ENCODE measurements around the gene MICU1. TPM values are rescaled to one million over a fixed set of nuclear protein-coding genes. Genes with fewer than 3 reads are reported as not detected.
"Not testable (repeated sequence)": the region's sequence is repeated elsewhere in the genome, so short reads cannot be mapped to it uniquely, and the experiment has no call there.

Gene MICU1, protein sequence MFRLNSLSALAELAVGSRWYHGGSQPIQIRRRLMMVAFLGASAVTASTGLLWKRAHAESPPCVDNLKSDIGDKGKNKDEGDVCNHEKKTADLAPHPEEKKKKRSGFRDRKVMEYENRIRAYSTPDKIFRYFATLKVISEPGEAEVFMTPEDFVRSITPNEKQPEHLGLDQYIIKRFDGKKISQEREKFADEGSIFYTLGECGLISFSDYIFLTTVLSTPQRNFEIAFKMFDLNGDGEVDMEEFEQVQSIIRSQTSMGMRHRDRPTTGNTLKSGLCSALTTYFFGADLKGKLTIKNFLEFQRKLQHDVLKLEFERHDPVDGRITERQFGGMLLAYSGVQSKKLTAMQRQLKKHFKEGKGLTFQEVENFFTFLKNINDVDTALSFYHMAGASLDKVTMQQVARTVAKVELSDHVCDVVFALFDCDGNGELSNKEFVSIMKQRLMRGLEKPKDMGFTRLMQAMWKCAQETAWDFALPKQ
- 43.7 TPM for total RNA-seq
- long read RNA-seq, transcript MICU1-201 (12 exons, 2,383 nt): major isoform, 63 of 79 reads
- long read RNA-seq, partial matches to known transcripts: 7 of 79 reads
- long read RNA-seq, other reads (novel, unspliced or antisense): 9 of 79 reads

DNA sequence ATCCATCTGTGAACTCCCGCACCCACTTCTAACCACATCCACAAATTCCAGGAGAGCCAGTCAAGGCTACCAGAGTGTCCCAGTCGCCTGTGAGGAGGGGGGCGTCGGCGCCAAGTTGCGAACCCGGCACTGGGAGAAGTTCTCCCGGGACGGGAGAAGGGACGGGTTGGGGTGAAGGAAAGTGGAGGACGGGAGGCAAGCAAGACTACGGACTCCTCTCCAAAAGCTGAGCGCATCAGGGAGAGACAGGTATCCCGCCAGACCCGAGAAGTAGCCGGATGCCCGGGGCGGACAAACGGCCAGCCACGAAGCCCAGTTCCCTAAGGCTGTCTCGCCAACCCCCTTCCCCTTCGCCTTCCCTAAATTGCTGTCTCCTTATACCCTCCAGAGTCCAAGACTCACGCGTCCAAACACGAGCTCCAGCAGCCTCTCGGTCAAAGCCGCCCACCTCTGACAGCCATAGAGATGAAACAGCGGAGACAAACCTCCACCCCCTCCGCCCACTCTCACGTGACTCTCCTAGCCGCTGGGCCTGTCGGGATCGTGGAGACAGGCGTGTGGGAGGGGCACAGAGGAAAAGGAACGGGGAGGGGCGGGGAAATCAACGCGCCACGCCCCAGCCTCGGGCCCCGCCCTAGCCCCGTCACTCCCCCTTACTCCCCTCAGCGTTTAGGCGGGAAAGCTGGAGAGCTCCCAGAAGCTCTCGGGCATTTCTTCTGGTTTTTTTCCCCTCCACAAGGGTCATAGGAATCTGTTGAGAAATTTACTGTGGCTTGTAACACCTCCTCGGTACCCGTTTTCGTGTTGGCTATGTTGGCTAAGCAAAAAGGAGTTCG, at the start of gene MICU1:
Gene MICU1 (minus strand): TSS at position 472 of the 836 bp plus-strand sequence. CDS start 59,286 bp downstream, outside the sequence.
- DNase-seq (ENCODE audit: low spot score): peak; percentile 97

DNA sequence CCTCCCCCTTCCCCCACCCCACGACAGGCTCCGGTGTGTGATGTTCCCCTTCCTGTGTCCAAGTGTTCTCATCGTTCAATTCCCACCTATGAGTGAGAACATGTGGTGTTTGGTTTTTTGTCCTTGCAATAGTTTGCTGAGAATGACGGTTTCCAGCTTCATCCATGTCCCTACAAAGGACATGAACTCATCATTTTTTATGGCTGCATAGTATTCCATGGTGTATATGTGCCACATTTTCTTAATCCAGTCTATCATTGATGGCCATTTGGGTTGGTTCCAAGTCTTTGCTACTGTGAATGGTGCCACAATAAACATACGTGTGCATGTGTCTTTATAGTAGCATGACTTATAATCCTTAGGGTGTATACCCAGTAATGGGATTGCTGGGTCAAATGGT, 48.3 kb upstream of the MICU1 start:
- not testable (repeated sequence) for DNase-seq (ENCODE audit: low spot score)

DNA sequence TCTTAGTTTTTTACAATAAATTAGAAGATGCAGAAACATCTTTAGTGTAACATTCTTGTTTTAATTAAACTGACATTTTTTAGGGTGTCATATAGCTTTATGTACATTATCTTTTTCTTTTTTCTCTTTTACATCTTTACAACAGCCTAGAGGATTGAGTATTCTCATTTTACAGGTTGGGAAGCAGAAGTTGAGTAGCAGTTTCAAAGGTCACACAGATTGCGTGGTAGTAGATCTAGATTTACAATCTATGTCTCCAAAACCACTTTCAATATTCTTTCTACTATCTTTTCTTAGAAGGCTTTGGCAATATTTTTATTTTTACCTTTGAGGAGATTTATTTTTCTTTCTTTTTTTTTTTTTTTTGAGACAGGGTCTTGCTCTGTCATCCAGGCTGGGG, 47.4 kb upstream of the MICU1 start:
- DNase-seq (ENCODE audit: low spot score): no peak

DNA sequence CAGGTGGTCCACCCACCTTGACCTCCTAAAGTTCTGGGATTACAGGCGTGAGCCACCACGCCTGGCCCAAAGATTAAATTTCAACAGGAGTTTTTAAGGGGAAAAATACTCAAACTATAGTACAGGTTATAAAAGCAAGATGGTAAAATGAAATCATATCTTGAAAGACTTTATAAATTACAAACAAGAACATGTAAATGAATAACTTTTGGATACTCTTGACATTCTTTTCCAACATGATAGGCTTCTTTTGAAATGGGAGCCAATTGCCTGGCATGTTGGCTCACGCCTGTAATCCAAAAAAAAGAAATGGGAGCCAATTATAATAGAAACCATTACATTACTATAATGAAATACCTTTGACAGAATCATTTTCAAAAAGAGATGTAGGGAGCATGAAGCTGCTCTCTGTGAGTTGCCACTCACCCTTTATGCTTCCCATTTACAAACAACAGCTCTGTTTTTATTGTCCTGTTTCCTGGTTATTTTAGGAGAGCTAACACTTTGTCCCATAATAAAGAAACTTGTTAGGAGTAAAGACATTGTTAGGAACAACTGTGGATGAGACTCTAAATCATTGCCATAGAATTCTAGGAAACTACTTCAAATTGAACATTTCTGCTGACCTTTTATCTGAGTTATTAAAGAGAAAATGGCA, 41.5 kb upstream of the MICU1 start:
- DNase-seq (ENCODE audit: low spot score): no peak

DNA sequence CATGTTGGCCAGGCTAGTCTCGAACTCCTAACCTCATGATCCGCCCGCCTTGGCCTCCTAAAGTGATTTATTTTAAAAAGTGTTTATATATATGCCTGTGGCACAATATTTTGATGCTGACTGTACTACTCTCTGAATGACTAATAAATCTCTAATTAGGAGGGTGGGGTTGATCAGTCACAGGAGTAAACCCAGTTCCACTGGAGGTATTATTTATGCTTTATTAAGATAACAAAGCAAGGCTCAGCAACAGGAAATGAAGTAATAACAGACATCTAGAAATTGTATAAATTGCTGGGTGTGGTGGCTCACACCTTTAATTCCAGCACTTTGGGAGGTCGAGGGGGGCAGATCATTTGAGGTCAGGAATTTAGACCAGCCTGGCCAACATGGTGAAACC, 40.0 kb upstream of the MICU1 start:
- no peak for DNase-seq (ENCODE audit: low spot score)

DNA sequence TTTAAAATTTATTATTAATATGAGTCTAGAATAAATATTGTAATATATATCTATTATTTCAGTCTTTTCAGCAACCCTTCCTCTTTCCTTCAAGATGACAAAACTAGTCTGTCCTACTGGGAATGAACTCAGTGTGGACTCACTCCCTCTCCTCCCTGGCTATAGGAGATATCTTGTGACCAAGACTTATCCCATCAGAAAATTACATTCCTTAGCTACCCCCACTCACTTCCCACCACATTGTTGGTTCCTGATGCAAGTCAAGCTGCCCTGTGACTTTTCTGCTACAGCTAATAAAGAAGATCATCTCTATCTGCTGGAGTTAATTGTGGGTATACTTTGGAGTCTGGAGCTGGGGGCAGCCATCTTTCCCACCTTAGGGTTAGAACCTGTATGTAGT, 38.1 kb upstream of the MICU1 start:
- no peak for DNase-seq (ENCODE audit: low spot score)

DNA sequence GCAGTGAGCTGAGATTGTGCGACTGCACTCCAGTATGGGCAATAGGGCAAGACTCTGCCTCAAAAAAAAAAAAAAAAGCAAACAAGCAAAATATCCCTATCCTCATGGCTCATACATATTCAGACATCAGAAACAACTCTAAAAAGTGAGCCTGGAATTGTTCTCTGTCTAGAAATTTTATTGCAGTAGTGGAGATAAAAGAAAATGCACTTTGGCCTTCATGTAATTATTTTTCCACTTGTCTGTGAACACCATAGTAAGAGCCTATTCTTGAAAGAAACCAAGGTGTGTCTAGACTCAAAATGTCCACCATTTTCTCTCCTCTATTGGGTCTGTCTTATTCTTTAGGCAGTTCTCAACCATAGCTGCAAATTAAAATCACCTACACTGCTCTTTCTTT, 35.6 kb upstream of the MICU1 start:
- no peak for DNase-seq (ENCODE audit: low spot score)

DNA sequence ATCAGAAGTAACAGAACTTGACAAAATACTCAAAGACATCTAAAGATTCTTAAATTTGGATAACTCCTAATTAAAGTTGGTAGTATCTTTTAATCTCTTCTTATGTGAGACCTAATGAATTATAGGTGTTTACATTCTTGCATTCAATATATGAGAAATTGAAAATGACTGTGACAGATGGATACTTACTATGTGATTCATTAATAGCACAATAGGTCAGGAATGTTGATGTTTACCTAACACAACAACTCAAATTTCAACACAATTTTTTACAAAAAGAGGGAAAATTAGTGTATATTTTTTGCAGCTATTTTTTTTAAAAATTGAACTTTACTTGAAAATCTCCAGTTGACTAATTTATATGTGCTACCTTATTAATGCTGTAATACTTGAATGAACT, 34.3 kb upstream of the MICU1 start:
- no peak for DNase-seq (ENCODE audit: low spot score)

DNA sequence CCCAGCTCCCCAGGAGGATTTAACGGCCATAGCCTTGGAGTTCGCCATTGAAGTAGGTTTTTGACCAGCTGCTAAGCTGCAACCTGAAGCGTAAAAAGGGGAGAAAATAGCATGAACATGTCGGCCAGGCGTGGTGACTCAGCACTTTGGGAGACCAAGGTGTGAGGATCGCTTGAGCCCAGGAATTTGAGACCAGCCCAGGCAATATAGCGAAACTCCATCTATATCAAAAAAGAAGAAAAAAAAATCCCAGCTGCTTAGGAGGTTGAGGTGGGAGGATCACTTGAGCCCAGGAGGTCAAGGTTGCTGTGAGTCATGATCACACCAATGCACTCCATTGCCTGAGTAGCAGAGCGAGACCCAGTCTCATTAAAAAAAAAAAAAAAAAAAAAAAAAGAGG, 33.8 kb upstream of the MICU1 start:
- DNase-seq (ENCODE audit: low spot score): no peak

DNA sequence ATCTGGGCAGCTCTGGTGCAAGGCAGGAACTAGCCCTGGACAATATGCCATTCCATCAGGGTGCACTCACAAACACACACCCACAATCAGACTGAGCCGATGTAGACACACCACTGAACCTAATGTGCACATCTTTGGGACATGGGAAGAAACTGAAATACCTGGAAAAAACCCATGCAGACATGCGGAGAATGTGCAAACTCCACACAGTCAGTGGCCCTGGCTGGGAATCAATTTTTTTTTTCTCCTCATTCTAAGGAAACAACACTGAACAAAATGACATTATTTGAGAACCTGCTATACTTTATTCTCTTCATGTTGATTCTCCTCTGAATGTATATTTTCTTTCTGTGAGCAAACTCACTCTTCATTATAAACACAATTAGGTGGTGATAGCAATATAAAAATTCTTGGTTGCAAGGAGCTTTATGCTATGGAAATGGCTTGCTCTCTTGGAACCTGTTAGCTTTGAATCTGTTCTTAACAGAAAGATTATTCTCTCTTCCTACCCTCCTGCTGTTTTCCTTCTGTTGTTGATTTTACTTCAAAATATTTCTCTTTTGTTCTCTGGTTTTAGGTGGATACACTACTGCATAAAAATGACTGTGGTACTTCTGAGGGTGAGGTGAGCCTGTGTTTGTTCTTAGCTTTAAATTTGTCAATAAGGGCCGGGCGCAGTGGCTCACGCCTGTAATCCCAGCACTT, 33.0 kb upstream of the MICU1 start:
- no peak for DNase-seq (ENCODE audit: low spot score)

DNA sequence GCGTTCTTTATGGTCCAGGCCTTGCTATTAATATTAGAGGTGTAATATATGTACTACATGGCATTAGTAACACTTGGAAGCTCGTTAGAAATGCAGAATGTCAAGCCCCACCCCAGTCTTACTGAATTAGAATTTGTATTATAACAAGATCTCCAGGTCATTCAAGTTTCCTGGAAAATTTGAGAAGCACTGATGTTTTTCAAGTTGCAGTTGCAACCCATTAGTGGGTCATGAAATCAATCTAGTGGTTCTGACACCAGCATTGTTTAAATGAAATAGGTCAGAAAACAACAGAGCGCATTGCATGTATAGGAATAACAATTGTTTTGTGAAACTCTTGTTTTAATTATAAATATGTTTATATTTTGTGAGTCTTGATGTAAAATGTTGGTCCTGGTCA, 28.8 kb upstream of the MICU1 start:
- no peak for DNase-seq (ENCODE audit: low spot score)

DNA sequence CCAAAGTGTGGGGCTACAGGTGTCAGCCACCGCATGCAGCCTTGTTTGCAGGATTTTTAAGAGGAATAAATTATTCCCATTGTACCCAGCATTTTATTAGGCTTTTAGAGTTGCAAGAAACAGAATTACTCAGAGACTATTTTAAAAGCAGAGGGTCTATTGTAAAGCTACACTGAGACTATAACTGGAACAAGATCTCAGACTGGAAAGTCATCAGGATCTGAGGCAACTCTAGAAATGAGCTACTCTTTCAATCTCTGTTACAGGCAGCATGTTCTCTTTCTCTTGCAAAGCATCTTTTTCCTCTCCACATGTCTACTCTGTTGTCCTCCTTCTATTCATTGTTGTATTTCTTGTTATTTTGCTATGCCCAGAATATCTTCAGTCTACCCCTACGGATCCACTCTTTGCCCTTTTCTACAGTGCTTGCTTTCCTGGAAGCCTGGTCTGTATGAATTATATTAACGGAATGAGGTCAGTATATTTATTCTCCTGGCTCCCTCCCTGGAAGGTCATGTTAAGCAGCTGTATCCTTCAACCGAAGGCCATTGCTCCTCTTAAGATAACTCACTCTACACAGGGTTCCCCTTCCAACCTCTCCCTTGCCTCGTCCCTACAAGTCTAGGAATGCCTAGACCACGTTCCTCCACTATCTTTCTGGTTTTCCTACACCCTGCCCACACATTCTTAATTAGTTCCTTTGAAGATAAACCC, 27.7 kb upstream of the MICU1 start:
- DNase-seq (ENCODE audit: low spot score): no peak

DNA sequence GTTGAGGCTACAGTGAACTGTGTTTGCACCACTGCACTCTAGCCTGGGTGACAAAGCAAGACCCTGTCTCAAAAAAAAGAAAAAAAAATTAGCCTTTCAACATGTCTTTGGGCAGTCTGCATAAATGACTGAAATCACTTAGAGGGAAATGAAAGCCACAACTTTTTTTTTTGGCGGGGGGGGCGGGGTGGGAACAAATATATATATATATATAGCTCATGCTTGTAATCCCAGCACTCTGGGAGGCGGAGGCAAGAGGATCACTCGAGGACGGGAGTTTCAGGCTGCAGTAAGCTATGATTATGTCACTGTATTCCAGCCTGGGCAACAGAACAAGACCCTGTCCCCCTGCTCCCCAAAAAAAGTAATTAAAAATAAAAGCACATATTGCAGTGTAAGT, 23.4 kb upstream of the MICU1 start:
- DNase-seq (ENCODE audit: low spot score): no peak

DNA sequence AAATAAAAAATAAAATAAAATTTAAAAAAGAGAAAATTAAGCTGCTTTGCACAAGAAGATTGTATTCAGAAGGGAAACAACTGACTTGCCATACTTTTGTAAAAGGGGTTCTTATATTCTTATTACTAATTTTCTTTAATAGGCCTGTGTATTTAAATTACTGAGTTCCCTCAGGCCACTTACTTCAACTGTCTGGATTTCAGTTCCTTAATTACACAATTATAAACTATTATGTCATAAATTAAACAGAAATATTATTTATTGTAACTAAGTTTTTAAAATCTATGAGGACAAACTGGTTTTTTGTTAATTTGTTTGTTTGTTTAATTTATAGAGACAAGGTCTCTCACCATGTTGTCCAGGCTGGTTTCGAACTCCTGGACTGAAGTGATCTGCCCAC, 22.4 kb upstream of the MICU1 start:
- DNase-seq (ENCODE audit: low spot score): no peak

DNA sequence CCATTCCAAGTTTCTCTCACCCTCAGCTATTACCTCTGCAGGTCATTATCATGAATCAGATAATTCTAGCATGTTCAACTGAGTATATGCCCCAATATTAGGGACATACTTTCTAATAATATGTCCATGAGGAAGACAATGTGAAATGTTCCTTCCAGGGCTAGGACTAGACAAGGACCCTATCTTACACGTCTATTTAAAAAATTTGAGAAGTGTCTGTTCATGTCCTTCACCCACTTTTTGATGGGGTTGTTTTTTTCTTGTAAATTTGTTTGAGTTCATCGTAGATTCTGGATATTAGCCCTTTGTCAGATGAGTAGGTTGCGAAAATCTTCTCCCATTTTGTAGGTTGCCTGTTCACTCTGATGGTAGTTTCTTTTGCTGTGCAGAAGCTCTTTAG, 21.1 kb upstream of the MICU1 start:
- not testable (repeated sequence) for DNase-seq (ENCODE audit: low spot score)

DNA sequence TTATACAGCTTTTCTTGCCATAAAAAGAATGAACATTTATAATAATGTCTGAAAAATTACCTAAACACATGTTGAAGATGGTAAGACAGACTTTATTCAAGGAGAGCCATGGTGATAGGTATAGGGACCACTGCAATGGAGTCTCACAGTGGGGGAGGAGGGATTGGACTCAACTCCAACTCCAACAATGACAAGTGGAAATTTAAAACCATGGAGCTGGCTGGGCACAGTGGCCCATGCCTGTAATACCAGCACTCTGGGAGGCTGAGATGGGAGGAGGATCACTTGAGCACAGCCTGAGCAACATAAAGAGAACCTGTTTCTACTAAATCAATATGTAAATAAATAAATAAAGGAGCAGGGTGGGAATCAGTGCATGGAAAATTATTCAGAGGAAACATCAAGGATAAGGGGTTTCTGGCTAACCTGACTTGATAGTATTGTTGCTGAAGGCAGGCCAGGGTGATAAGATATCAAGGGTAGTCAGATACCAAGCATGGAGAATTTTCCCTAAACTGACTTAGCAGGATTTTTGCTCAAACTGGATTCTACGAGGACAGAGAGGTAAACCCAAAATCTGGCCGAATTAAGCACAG, 19.5 kb upstream of the MICU1 start:
- DNase-seq (ENCODE audit: low spot score): no peak

DNA sequence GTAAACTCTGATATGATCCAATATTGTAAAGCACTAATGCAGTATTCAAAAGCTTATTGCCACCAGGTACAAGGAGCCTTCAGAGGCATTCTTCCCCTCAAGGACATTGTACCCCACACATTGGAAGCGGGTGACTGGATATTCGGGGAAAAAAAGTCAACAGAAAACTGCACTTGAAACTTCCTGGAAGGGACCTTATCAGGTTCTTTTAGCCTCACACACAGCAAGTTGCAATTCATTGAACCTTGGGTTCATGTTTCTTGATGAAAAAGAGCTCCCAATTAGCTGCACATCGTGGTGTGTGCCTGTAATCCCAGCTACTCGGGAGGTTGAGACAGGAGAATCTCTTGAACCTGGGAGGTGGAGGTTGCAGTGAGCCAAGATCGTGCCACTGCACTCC, 16.4 kb upstream of the MICU1 start:
- DNase-seq (ENCODE audit: low spot score): no peak

DNA sequence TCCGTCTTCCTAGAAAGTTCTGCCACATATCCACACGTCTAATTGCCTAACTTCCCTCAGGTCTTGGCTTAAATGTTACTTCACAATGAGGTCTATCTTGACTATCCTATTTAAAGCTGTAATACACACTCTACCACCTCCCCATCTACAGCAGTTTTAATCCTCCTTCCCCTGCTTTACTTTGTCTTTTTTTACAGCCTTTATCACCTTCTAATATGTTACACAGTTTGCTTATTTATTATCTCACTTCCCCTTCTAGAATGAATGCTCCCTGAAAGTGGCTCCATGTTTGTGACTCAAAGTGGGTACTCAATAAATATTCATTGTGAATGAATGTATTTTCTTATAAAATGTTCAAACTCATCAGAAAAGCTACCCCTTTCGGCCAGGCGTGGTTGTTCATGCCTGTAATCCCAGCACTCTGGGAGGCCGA, 13.6 kb upstream of the MICU1 start:
- DNase-seq (ENCODE audit: low spot score): no peak

DNA sequence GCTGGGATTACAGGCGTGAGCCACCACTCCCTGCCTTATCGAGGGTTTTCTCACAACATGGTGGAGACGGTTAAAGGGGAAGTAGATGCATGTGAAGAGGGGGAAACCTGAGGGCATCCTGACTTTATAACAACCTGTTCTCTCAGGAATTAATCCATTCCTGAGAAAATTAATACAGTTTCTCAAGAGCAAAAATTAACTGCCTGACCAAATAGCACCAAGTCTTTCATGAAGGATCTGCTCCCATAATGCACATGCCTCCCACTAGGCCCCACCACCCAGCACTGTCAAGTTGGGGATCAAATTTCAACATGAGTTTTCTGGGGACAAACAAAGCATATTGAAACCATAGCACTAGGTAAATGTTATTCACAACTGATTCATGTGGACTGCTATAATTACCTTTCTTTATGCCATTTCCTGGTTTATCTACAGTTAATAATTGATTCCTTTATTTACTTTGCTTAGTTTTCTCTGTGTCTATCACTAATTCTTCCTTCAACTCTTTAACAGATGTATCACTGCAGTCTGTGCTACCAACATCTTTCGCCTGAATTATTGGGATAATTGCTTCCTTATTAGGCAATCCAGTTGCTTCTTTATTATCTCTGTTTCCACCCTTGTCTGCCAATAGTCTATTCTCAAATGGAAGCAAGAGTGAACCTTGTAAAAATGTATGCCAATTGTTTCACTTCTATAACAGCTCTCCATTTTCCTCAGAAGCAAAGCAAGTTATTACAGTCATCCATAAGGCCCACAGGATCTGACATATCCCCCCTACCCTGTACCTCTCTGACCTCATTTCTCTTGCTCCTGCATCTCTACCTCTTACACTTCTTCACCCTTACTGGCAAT, 12.9 kb upstream of the MICU1 start:
- DNase-seq (ENCODE audit: low spot score): no peak
